AG08395 (cell line): ENCODE results near the gene ERO1B.

Experiments
- DNase-seq: peaks from one replicate; pipeline ENCODE4 v3.0.0; 2012; ENCODE audit warnings: mixed read lengths, low spot score

The ERO1B gene

GRCh38 chr1:236297161-236297560 lies 15.4 kb upstream of the ERO1B start:
- DNase-seq = no peak

- DNase-seq = no peak
Observed at GRCh38 chr1:236292425-236292824, 10.7 kb upstream of the ERO1B start.

- no peak for DNase-seq
Observed at GRCh38 chr1:236289492-236290131, 7.9 kb upstream of the ERO1B start.

- DNase-seq = no peak
Observed at GRCh38 chr1:236288620-236288976, 6.8 kb upstream of the ERO1B start.

- no peak for DNase-seq
Observed at GRCh38 chr1:236287757-236288619, 6.2 kb upstream of the ERO1B start.

- DNase-seq = no peak
Observed at GRCh38 chr1:236287356-236287755, 5.6 kb upstream of the ERO1B start.

GRCh38 chr1:236284291-236284721 lies 2.5 kb upstream of the ERO1B start:
- DNase-seq = no peak

- no peak for DNase-seq
Observed at GRCh38 chr1:236282719-236283118, 961 bp upstream of the ERO1B start.

GRCh38 chr1:236282425-236282716 lies 613 bp upstream of the ERO1B start:
- no peak for DNase-seq

- DNase-seq = peak; percentile 30
Observed at GRCh38 chr1:236281198-236281653, 532 bp downstream of the ERO1B start.

- DNase-seq = no peak
Observed at GRCh38 chr1:236280438-236281197, 1.1 kb downstream of the ERO1B start.

- DNase-seq = no peak
Observed at GRCh38 chr1:236275586-236275985, 6.2 kb downstream of the ERO1B start.

GRCh38 chr1:236275061-236275460 lies 6.7 kb downstream of the ERO1B start:
- DNase-seq = no peak

GRCh38 chr1:236273358-236273757 lies 8.4 kb downstream of the ERO1B start:
- DNase-seq = no peak

- DNase-seq = no peak
Observed at GRCh38 chr1:236269439-236269838, 12.3 kb downstream of the ERO1B start.

GRCh38 chr1:236261898-236262297 lies 19.9 kb downstream of the ERO1B start:
- no peak for DNase-seq

- DNase-seq = no peak
Observed at GRCh38 chr1:236261033-236261432, 20.7 kb downstream of the ERO1B start.

- DNase-seq = no peak
Observed at GRCh38 chr1:236259043-236259442, 22.7 kb downstream of the ERO1B start.

GRCh38 chr1:236258114-236258622 lies 23.6 kb downstream of the ERO1B start:
- no peak for DNase-seq

- DNase-seq = no peak
Observed at GRCh38 chr1:236257216-236257615, 24.5 kb downstream of the ERO1B start.

- no peak for DNase-seq
Observed at GRCh38 chr1:236253918-236254637, 27.7 kb downstream of the ERO1B start.

GRCh38 chr1:236253119-236253518 lies 28.6 kb downstream of the ERO1B start:
- no peak for DNase-seq
